Measurements from ENCODE around the gene FAM227A.
A peak's percentile ranks its signal among the peaks of the same experiment; 100 is the strongest.
"Not testable (repeated sequence)": the region's sequence is repeated elsewhere in the genome, so short reads cannot be mapped to it uniquely, and the experiment has no call there.

FAM227A gene

GRCh38 chr22:38611559-38611958, 44.6 kb downstream of the FAM227A start:
- no peak for DNase-seq (ENCODE audit: low spot score)

GRCh38 chr22:38610234-38610633, 46.0 kb downstream of the FAM227A start:
- DNase-seq (ENCODE audit: low spot score), result no peak

- DNase-seq (ENCODE audit: low spot score), result no peak
Measured at GRCh38 chr22:38608992-38609750, 47.0 kb downstream of the FAM227A start.

- DNase-seq (ENCODE audit: low spot score), result no peak
Measured at GRCh38 chr22:38607680-38608079, 48.5 kb downstream of the FAM227A start.

GRCh38 chr22:38602166-38602565, 54.0 kb downstream of the FAM227A start:
- DNase-seq (ENCODE audit: low spot score), result no peak

- no peak for DNase-seq (ENCODE audit: low spot score)
Measured at GRCh38 chr22:38601221-38601764, 54.9 kb downstream of the FAM227A start.

- DNase-seq (ENCODE audit: low spot score), result no peak
Measured at GRCh38 chr22:38599466-38599865, 56.7 kb downstream of the FAM227A start.

GRCh38 chr22:38582923-38583322, 73.3 kb downstream of the FAM227A start:
- DNase-seq (ENCODE audit: low spot score), result not testable (repeated sequence)

GRCh38 chr22:38578505-38578904, 77.7 kb downstream of the FAM227A start:
- DNase-seq (ENCODE audit: low spot score), result no peak

GRCh38 chr22:38572065-38572464, 84.1 kb downstream of the FAM227A start:
- DNase-seq (ENCODE audit: low spot score), result peak; percentile 60

GRCh38 chr22:38570779-38571364, 85.3 kb downstream of the FAM227A start:
- peak; percentile 32 for DNase-seq (ENCODE audit: low spot score)

- peak; percentile 97 for DNase-seq (ENCODE audit: low spot score)
Measured at GRCh38 chr22:38569972-38570778, 86.0 kb downstream of the FAM227A start, which contains the start of gene DMC1. Gene DMC1 (minus strand): TSS chr22:38570183. CDS start chr22:38568256, 1,927 bp downstream.

GRCh38 chr22:38569181-38569971, 86.8 kb downstream of the FAM227A start:
- no peak for DNase-seq (ENCODE audit: low spot score)

- DNase-seq (ENCODE audit: low spot score), result no peak
Measured at GRCh38 chr22:38567531-38568285, 88.5 kb downstream of the FAM227A start.

GRCh38 chr22:38566726-38567504, 89.3 kb downstream of the FAM227A start:
- DNase-seq (ENCODE audit: low spot score), result no peak

- DNase-seq (ENCODE audit: low spot score), result no peak
Measured at GRCh38 chr22:38565441-38565840, 90.8 kb downstream of the FAM227A start.

- DNase-seq (ENCODE audit: low spot score), result no peak
Measured at GRCh38 chr22:38564669-38565068, 91.5 kb downstream of the FAM227A start.

- DNase-seq (ENCODE audit: low spot score), result peak; percentile 79
Measured at GRCh38 chr22:38554281-38554680, 101.9 kb downstream of the FAM227A start.

- no peak for DNase-seq (ENCODE audit: low spot score)
Measured at GRCh38 chr22:38549101-38549894, 106.9 kb downstream of the FAM227A start.

Data from AG08395 (cell line).